GM18508 (cell line): Measurements from ENCODE around the gene PPP1R16B.

Experiments
- ATAC-seq: cut with Tn5 transposase; IDR thresholded peaks from one replicate; pipeline ENCODE4 v1.9.1; 2021; ENCODE audit warnings: moderate number of reproducible peaks; ENCODE audit not compliant: insufficient read depth, unreplicated experiment

PPP1R16B gene

GRCh38 chr20:38926142-38926933, 120.8 kb downstream of the PPP1R16B start, which contains the start of gene FAM83D:
FAM83D (plus strand) TSS chr20:38926417; CDS start chr20:38926443, 26 bp downstream.
- peak; percentile 69 for ATAC-seq

GRCh38 chr20:38926934-38927616, 121.6 kb downstream of the PPP1R16B start:
- no peak for ATAC-seq

- no peak for ATAC-seq
Measured at GRCh38 chr20:38927902-38928578, 122.5 kb downstream of the PPP1R16B start.

- ATAC-seq = no peak
Measured at GRCh38 chr20:38930242-38930569, 124.7 kb downstream of the PPP1R16B start.

- no peak for ATAC-seq
Measured at GRCh38 chr20:38931984-38932383, 126.5 kb downstream of the PPP1R16B start.

GRCh38 chr20:38932457-38933120, 127.1 kb downstream of the PPP1R16B start:
- no peak for ATAC-seq

- ATAC-seq = no peak
Measured at GRCh38 chr20:38934530-38934929, 129.0 kb downstream of the PPP1R16B start.

GRCh38 chr20:38935285-38935684, 129.8 kb downstream of the PPP1R16B start:
- ATAC-seq = no peak

- ATAC-seq = no peak
Measured at GRCh38 chr20:38935967-38936407, 130.5 kb downstream of the PPP1R16B start.

GRCh38 chr20:38937000-38937399, 131.5 kb downstream of the PPP1R16B start:
- ATAC-seq = no peak

- no peak for ATAC-seq
Measured at GRCh38 chr20:38937978-38938473, 132.5 kb downstream of the PPP1R16B start.

- ATAC-seq = no peak
Measured at GRCh38 chr20:38939686-38940085, 134.2 kb downstream of the PPP1R16B start.

- no peak for ATAC-seq
Measured at GRCh38 chr20:38940644-38941043, 135.1 kb downstream of the PPP1R16B start.

GRCh38 chr20:38941726-38942389, 136.4 kb downstream of the PPP1R16B start:
- ATAC-seq = no peak

GRCh38 chr20:38945012-38945411, 139.5 kb downstream of the PPP1R16B start:
- ATAC-seq = no peak

GRCh38 chr20:38946836-38947235, 141.3 kb downstream of the PPP1R16B start:
- ATAC-seq = no peak

- ATAC-seq = no peak
Measured at GRCh38 chr20:38947931-38948362, 142.4 kb downstream of the PPP1R16B start.

- no peak for ATAC-seq
Measured at GRCh38 chr20:38950254-38950653, 144.8 kb downstream of the PPP1R16B start.

GRCh38 chr20:38951611-38952010, 146.1 kb downstream of the PPP1R16B start:
- ATAC-seq = no peak

GRCh38 chr20:38952153-38952552, 146.7 kb downstream of the PPP1R16B start:
- no peak for ATAC-seq
